HFF-Myc (cell line): ENCODE data around the gene TTN.
"Not testable (repeated sequence)": the region's sequence is repeated elsewhere in the genome, so short reads cannot be mapped to it uniquely, and the experiment has no call there.

Experiments
- DNase-seq: peaks from one replicate; pipeline ENCODE4 v3.0.0-alpha.2; 2011; ENCODE audit warnings: low read depth; ENCODE audit errors: extremely low read depth
- H3K4me3 ChIP-seq: replicated peaks from 2 replicates; pipeline ENCODE4 v1.5.1; 2011; ENCODE audit warnings: low read depth, mild to moderate bottlenecking, control low read depth, low read length
- CTCF ChIP-seq: IDR thresholded peaks from 2 replicates; pipeline ENCODE4 v1.5.1; 2012; ENCODE audit warnings: mild to moderate bottlenecking, low read depth, low read length, control low read depth; ENCODE audit errors: missing control alignments

TTN gene

GRCh38 chr2:178674122-178674521, 133.1 kb downstream of the TTN start:
- no peak for DNase-seq
- no peak overlapping the region for H3K4me3 ChIP-seq
- TF ChIP-seq CTCF, result no peak

GRCh38 chr2:178666458-178666857, 140.8 kb downstream of the TTN start:
- no peak for TF ChIP-seq CTCF
- no peak for DNase-seq
- H3K4me3 ChIP-seq, result no peak overlapping the region

- DNase-seq, H3K4me3 ChIP-seq: not testable (repeated sequence)
Observed at GRCh38 chr2:178658480-178658879, 148.7 kb downstream of the TTN start.

GRCh38 chr2:178650554-178650953, 156.7 kb downstream of the TTN start:
- H3K4me3 ChIP-seq, result no peak overlapping the region
- DNase-seq, result no peak
- no peak for TF ChIP-seq CTCF

GRCh38 chr2:178644919-178645318, 162.3 kb downstream of the TTN start:
- TF ChIP-seq CTCF, result no peak
- no peak overlapping the region for H3K4me3 ChIP-seq
- DNase-seq, result no peak

GRCh38 chr2:178641498-178641897, 165.7 kb downstream of the TTN start:
- H3K4me3 ChIP-seq, result no peak overlapping the region
- DNase-seq, result no peak
- TF ChIP-seq CTCF, result no peak

GRCh38 chr2:178635897-178636296, 171.3 kb downstream of the TTN start:
- DNase-seq, result no peak
- no peak for TF ChIP-seq CTCF
- H3K4me3 ChIP-seq, result no peak overlapping the region
